CD4-positive, alpha-beta T cell treated with Interleukin-4 for 1 hour (primary cell): Measurements from ENCODE around the gene MIA.
"Not testable (repeated sequence)": the region's sequence is repeated elsewhere in the genome, so short reads cannot be mapped to it uniquely, and the experiment has no call there.

ENCODE experiments used
- DNase-seq, 2 donors: peaks; one replicate each; pipeline ENCODE4 v3.0.0-alpha.2; 2020 to 2022

The MIA gene

GRCh38 chr19:40750874-40751537 lies 24.3 kb upstream of the MIA start, which contains the start of gene SNRPA:
SNRPA (plus strand) TSS chr19:40751203; CDS start chr19:40751409, 206 bp downstream.
- DNase-seq, result peak; percentile 96 to 97

GRCh38 chr19:40752257-40752781 lies 23.0 kb upstream of the MIA start:
- DNase-seq, result no peak

GRCh38 chr19:40754611-40755247 lies 20.6 kb upstream of the MIA start:
- DNase-seq, result peak; percentile 34 to 36

GRCh38 chr19:40755248-40755624 lies 20.1 kb upstream of the MIA start:
- no peak for DNase-seq

GRCh38 chr19:40755791-40756190 lies 19.5 kb upstream of the MIA start:
- no peak for DNase-seq

- DNase-seq, result peak in 1 of 2 donors; percentile 39
Measured at GRCh38 chr19:40756502-40757110, 18.7 kb upstream of the MIA start.

- DNase-seq, result no peak
Measured at GRCh38 chr19:40758491-40758890, 16.8 kb upstream of the MIA start.

GRCh38 chr19:40759352-40759751 lies 16.0 kb upstream of the MIA start:
- no peak for DNase-seq

- no peak for DNase-seq
Measured at GRCh38 chr19:40762754-40763470, 12.4 kb upstream of the MIA start.

GRCh38 chr19:40763526-40763925 lies 11.8 kb upstream of the MIA start:
- DNase-seq, result no peak

GRCh38 chr19:40763963-40764362 lies 11.4 kb upstream of the MIA start:
- no peak for DNase-seq

GRCh38 chr19:40766385-40766784 lies 8.9 kb upstream of the MIA start:
- DNase-seq, result not testable (repeated sequence)

- DNase-seq, result no peak
Measured at GRCh38 chr19:40768869-40769268, 6.5 kb upstream of the MIA start.

GRCh38 chr19:40771101-40771862 lies 4.0 kb upstream of the MIA start:
- DNase-seq, result peak; percentile 18 to 59

- no peak for DNase-seq
Measured at GRCh38 chr19:40775632-40776022, 306 bp downstream of the MIA start.

- DNase-seq, result no peak
Measured at GRCh38 chr19:40776364-40776763, 1.0 kb downstream of the MIA start.

- DNase-seq, result peak; percentile 95 to 96
Measured at GRCh38 chr19:40776932-40777644, 1.8 kb downstream of the MIA start.

- DNase-seq, result no peak
Measured at GRCh38 chr19:40777645-40777936, 2.3 kb downstream of the MIA start.

- peak; percentile 100 for DNase-seq
Measured at GRCh38 chr19:40777937-40778705, 2.8 kb downstream of the MIA start, which contains the start of gene RAB4B. RAB4B (plus strand) TSS chr19:40778247; CDS start chr19:40778376, 129 bp downstream.

GRCh38 chr19:40778706-40779284 lies 3.5 kb downstream of the MIA start:
- no peak for DNase-seq

GRCh38 chr19:40780582-40780981 lies 5.3 kb downstream of the MIA start:
- no peak for DNase-seq
